GM10266 (cell line): Measurements from ENCODE around the gene CDH4.

ENCODE experiments used
- DNase-seq: peaks from one replicate; pipeline ENCODE4 v3.0.0; 2012; ENCODE audit errors: extremely low spot score
- CTCF ChIP-seq: IDR thresholded peaks from 2 replicates; pipeline ENCODE4 v1.5.1; 2012; ENCODE audit warnings: mild to moderate bottlenecking, low read depth; ENCODE audit not compliant: control insufficient read depth, insufficient read depth; ENCODE audit errors: missing control alignments

Gene CDH4

DNA sequence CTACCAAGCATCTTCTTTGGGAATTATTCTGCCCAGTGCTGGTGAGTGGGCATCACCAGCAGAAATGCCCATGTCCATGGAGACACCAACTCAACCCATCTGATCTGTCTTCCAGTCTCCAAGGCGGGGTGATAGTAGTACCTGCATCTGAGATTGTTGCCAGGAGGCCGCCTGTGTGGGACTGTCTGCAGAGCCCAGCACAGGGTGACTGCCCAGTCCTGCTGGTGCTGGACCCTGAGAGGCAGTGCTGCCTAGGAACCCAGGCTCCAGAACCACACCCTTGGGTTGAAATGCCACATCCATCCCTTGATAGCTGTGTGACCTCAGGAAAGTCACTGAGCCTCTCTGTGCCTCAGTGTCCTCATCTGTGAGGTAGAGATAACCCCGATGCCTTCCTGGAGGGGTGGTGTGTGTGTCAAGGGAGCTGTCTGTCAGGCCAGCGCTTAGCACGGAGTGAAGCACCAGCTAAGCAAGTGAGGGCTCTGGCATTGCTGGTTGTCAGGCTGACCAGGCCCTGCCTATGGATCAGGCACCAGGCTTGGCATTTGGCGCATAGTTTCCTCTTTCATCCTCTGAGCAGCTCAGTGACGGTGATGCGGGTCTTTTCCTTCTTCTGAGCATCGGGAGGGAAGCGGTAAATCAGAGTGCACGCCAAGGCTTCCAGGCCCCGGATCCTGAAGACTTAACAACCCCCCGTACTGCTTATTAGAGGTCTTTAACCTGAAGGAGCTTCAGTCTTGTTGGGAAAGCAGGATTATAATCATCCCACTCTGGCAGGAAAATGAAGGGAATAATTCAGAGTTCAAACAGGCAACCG is 268.2 kb downstream of the CDH4 start:
- no peak for TF ChIP-seq CTCF
- no peak for DNase-seq

DNA sequence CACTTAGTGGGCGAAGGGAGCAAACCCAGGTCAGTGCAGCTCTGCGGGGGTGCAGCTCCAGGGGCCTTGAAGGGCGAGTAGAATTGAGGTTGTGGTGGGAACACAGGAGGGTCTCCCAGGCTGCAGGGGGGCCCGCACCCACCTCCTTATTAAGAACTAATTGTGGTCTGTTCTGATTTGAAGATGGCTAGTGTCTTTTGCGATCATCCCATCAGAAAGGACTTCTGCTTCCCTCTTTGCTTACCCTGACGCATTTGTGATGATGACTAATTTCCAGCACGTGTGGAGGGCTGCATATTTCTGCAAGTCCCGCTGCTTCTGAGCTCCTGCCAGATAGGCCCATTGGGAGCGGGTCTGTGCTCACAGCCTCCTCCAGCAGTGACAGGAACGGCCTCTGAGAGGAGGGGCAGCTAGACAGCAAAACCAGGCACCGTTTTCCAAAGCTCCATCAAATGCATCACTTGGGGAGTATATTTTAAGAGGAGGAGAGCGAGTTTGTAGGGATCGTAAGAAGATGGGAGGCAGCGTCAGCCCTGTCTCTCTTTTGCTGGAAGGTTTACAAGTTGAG is 268.9 kb downstream of the CDH4 start:
- TF ChIP-seq CTCF: no peak
- no peak for DNase-seq

DNA sequence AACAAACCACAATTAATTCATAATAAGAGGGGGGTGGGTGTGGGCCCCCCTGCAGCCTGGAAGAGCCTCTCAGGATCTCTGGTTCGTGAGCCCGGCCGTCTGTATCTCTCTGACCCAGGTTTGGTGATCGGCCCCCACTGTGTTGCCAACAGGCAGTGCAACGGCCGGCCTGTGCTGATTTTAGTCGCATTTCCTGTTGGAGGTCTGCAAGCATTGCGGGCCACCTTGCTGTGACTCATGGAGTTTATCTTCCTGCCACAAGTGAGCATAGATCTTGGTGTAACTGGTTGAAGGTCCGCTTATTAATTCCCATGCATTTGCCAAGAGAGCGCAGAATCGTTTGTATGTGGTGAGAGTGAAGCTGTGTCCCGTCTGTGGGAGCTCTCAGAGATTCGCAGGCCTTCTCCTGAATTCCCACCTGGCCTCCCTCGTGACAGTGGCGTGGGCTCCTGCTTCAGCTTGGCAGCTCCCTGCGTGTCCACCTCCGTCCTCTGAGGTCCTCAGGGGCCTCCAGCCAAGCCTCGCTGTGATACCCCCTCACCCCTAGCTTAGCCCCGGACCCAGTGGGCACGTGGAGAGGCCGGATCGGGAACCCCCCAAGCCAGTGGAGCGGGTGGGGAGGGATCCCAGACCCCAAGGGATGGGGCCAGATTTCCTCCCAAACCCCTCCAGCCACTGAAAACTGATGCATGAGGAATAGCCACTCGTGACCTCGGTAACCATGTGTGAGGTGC is 269.8 kb downstream of the CDH4 start:
- no peak for TF ChIP-seq CTCF
- no peak for DNase-seq

GRCh38 chr20:61522498-61523090 is 270.5 kb downstream of the CDH4 start:
- DNase-seq: no peak
- TF ChIP-seq CTCF: no peak

GRCh38 chr20:61523145-61523544 is 271.1 kb downstream of the CDH4 start:
- no peak for TF ChIP-seq CTCF
- DNase-seq: no peak

DNA sequence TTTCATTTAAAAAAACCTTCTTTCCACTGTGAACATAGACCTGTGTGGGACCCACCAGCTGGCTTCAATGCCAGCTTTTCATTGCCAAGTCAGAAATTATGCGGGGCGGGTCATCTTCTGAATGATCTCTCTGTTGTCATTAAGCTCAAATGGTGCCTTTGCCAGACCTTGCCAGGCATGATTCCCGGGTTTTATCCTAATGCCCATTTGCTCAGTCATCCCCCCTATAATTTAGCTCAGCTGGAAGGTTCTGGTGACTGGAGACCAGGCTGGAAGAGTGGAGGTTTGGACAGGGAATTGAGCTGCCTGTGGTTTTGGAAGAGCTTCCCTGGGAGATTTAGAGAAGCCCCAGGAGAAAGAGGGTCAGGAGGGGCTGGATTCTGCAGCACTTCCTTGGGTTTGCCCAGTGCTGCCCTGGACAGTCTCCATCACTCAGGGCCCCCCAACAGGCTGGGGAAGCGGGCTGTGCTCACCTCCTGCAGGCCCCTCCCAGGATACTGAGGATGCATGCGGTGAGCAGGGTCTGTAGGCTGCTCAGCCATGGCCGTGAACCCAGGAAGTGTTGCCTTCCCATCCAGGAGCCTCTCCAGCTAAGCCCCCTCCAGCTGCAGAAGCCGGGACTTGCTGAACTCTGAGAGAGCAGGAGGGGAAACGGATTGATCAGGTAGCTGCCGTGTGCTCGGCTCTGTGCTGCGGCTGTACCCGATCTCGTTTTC is 273.0 kb downstream of the CDH4 start:
- no peak for TF ChIP-seq CTCF
- no peak for DNase-seq
